HCT116 (cell line): Measurements from ENCODE around the gene COL4A1. TPM values are rescaled to one million over a fixed set of nuclear protein-coding genes. Genes with fewer than 3 reads are reported as not detected.

Experiments used
- ATAC-seq: fragments of 200-7000 bp; cut with Tn5 transposase; 2 replicates; pipeline ENCODE4 v1.9.1; 2020; ENCODE audit warnings: mild to moderate bottlenecking, moderate library complexity
- BruUV-seq: library from RNA; stranded (reverse); fragments of 400-500 nt; replicated peaks from 2 replicates; lab custom pipeline; 2021; lab: Mats Ljungman, UMichigan
- CTCF ChIA-PET: fragments of 300-600 bp; sonication (Branson Sonifier 250); formaldehyde crosslinking; loops from one replicate; lab custom pipeline; 2021; ENCODE audit warnings: antibody characterized with exemption; lab: Charles Lee
- POLR2A ChIA-PET: fragments of 300-600, 350-600 bp; sonication (Branson Sonifier 250); formaldehyde crosslinking; loops from one replicate; lab custom pipeline; 2021; ENCODE audit warnings: antibody characterized with exemption; lab: Charles Lee
- RAD21 ChIA-PET, 2 experiments: fragments of 300-600 bp; sonication (Branson Sonifier 250); formaldehyde crosslinking; loops; one replicate each; lab custom pipeline; 2023; ENCODE audit warnings: low total read pairs in 2 of 2; ENCODE audit not compliant: uncharacterized antibody in 2 of 2, unreplicated experiment in 2 of 2, low non-redundant PET in 1 of 2; lab: Charles Lee
- DNase-seq: peaks from one replicate; pipeline ENCODE4 v3.0.0-alpha.2; 2010; ENCODE audit warnings: low read depth, low spot score
- H2AFZ ChIP-seq: fragments of 200-600 bp; shearing (Covaris generic), sonication (generic); 2 replicates; pipeline ENCODE4 v1.6.1; 2017; ENCODE audit warnings: low read depth, mixed run types, mixed read lengths, antibody characterized with exemption, low read length; ENCODE audit not compliant: poor library complexity, severe bottlenecking
- H3K27ac ChIP-seq: 2 replicates; pipeline ENCODE4 v1.5.1; 2012; ENCODE audit warnings: low read depth, low read length
- H3K27me3 ChIP-seq: fragments of 200-600 bp; sonication (generic); 2 replicates; pipeline ENCODE4 v1.6.1; 2016; ENCODE audit warnings: mixed run types, low read length, mixed read lengths; ENCODE audit not compliant: insufficient read depth
- H3K36me3 ChIP-seq, 2 experiments: fragments of 200-500 bp in 1 of 2; fragments of 200-600 bp in 1 of 2; sonication (Bioruptor generic) in 1 of 2; sonication (generic) in 1 of 2; 2 replicates each; pipeline versions ENCODE4 v1.5.1 to v1.6.1; 2014 to 2016; ENCODE audit warnings: low read length in 2 of 2, inconsistent platforms in 1 of 2, mixed read lengths in 1 of 2, mixed run types in 1 of 2; ENCODE audit not compliant: insufficient read depth in 2 of 2, control insufficient read depth in 1 of 2
- H3K4me1 ChIP-seq, 2 experiments: fragments of 200-600 bp in 1 of 2; sonication (generic) in 1 of 2; 2 replicates each; pipeline versions ENCODE4 v1.5.1 to v1.6.1; 2012 to 2017; ENCODE audit warnings: low read length in 2 of 2, inconsistent platforms in 1 of 2, mild to moderate bottlenecking in 1 of 2, mixed read lengths in 1 of 2, mixed run types in 1 of 2, moderate library complexity in 1 of 2; ENCODE audit not compliant: insufficient read depth in 2 of 2, control insufficient read depth in 1 of 2
- H3K4me2 ChIP-seq: fragments of 200-600 bp; sonication (generic); 2 replicates; pipeline ENCODE4 v1.6.1; 2017; ENCODE audit warnings: mixed run types, low read length, mixed read lengths
- H3K4me3 ChIP-seq, 2 experiments: fragments of 200-600 bp in 1 of 2; sonication (generic) in 1 of 2; replicated peaks in 1 of 2; 2 replicates each; pipeline ENCODE4 v1.5.1; 2011 to 2016; ENCODE audit warnings: low read length in 2 of 2, control low read depth in 1 of 2, low read depth in 1 of 2, mild to moderate bottlenecking in 1 of 2, mixed read lengths in 1 of 2, mixed run types in 1 of 2
- H3K79me2 ChIP-seq: fragments of 200-600 bp; sonication (generic); 2 replicates; pipeline ENCODE4 v1.6.1; 2017; ENCODE audit warnings: mild to moderate bottlenecking, mixed run types, low read length, moderate library complexity, mixed read lengths; ENCODE audit not compliant: insufficient read depth
- H3K9ac ChIP-seq: fragments of 200-600 bp; sonication (generic); 2 replicates; pipeline ENCODE4 v1.6.1; 2016; ENCODE audit warnings: low read length, mixed read lengths
- H3K9me2 ChIP-seq: fragments of 200-600 bp; sonication (generic), shearing (Covaris generic); 2 replicates; pipeline ENCODE4 v1.6.1; 2017; ENCODE audit warnings: mixed run types, mild to moderate bottlenecking, moderate library complexity; ENCODE audit not compliant: insufficient read depth
- H3K9me3 ChIP-seq, 2 experiments: fragments of 200-500 bp in 1 of 2; fragments of 200-600 bp in 1 of 2; sonication (Bioruptor generic) in 1 of 2; sonication (generic) in 1 of 2; 2 replicates each; pipeline ENCODE4 v1.6.1; 2014 to 2017; ENCODE audit warnings: low read length in 2 of 2, mixed read lengths in 2 of 2, inconsistent platforms in 1 of 2, low read depth in 1 of 2, mild to moderate bottlenecking in 1 of 2, mixed run types in 1 of 2, moderate library complexity in 1 of 2; ENCODE audit not compliant: control insufficient read depth in 1 of 2, insufficient read depth in 1 of 2
- H4K20me1 ChIP-seq: fragments of 200-600 bp; sonication (generic), shearing (Covaris generic); 2 replicates; pipeline ENCODE4 v1.6.1; 2017; ENCODE audit warnings: mixed run types, mild to moderate bottlenecking, moderate library complexity; ENCODE audit not compliant: insufficient read depth
- CBX3 ChIP-seq: IDR thresholded peaks from 2 replicates; pipeline ENCODE4 v1.6.1; 2012; ENCODE audit warnings: low read depth
- CEBPB ChIP-seq: IDR thresholded peaks from 2 replicates; pipeline ENCODE4 v1.6.1; 2012; ENCODE audit warnings: low read depth
- EGR1 ChIP-seq: IDR thresholded peaks from 2 replicates; pipeline ENCODE4 v1.6.1; 2012; ENCODE audit warnings: low read depth
- ELF1 ChIP-seq: IDR thresholded peaks from 2 replicates; pipeline ENCODE4 v1.6.1; 2012; ENCODE audit warnings: low read depth, borderline replicate concordance
- EZH2 ChIP-seq: fragments of 200-600 bp; sonication (generic); IDR thresholded peaks from 2 replicates; pipeline ENCODE4 v1.6.1; 2017; ENCODE audit warnings: antibody characterized with exemption, mixed run types
- EZH2phosphoT487 ChIP-seq: fragments of 200-600 bp; IDR thresholded peaks from 2 replicates; pipeline ENCODE4 v1.6.1; 2018; ENCODE audit warnings: antibody characterized with exemption, borderline replicate concordance
- FOSL1 ChIP-seq: IDR thresholded peaks from 2 replicates; pipeline ENCODE4 v1.6.1; 2012; ENCODE audit warnings: low read depth
- JUND ChIP-seq: IDR thresholded peaks from 2 replicates; pipeline ENCODE4 v1.6.1; 2012
- POLR2A ChIP-seq: IDR thresholded peaks from 2 replicates; pipeline ENCODE4 v1.7.0; 2011; ENCODE audit warnings: borderline replicate concordance; ENCODE audit not compliant: insufficient read depth, insufficient read length; ENCODE audit errors: extremely low read depth
- RAD21 ChIP-seq: IDR thresholded peaks from 2 replicates; pipeline ENCODE4 v1.6.1; 2012; ENCODE audit warnings: low read depth, mild to moderate bottlenecking
- SIN3A ChIP-seq: IDR thresholded peaks from 2 replicates; pipeline ENCODE4 v1.6.1; 2012; ENCODE audit warnings: low read depth
- SP1 ChIP-seq: IDR thresholded peaks from 2 replicates; pipeline ENCODE4 v1.6.1; 2012; ENCODE audit warnings: low read depth
- SRF ChIP-seq: IDR thresholded peaks from 2 replicates; pipeline ENCODE4 v1.6.1; 2012; ENCODE audit warnings: low read depth
- YY1 ChIP-seq: IDR thresholded peaks from 2 replicates; pipeline ENCODE4 v1.6.1; 2011; ENCODE audit warnings: low read length, low read depth, moderate library complexity, mild to moderate bottlenecking; ENCODE audit not compliant: insufficient replicate concordance; ENCODE audit errors: extremely low read depth
- ZFX ChIP-seq: fragments of 450-650 bp; IDR thresholded peaks from 2 replicates; pipeline ENCODE4 v1.6.1; 2017
- intact Hi-C: fragments of 100-400 bp; cut with micrococcal nuclease; formaldehyde crosslinking; loops from 2 replicates; pipeline ENCODE4 v1.10.0; 2022
- total RNA-seq: library from RNA; stranded (reverse); gene quantifications from one replicate; pipeline ENCODE4 v1.2.1, GENCODE V29; 2021; ENCODE audit not compliant: unreplicated experiment
- TF ChIP-seq, protein P1 (sequence below): IDR thresholded peaks from 2 replicates; pipeline ENCODE4 v1.6.1; 2012; ENCODE audit warnings: low read depth
- TF ChIP-seq, protein P2 (sequence below): IDR thresholded peaks from 2 replicates; pipeline ENCODE4 v1.6.1; 2012

COL4A1 gene
- total RNA-seq, 1 experiment from 2014 or later, result 0.57 TPM

DNA sequence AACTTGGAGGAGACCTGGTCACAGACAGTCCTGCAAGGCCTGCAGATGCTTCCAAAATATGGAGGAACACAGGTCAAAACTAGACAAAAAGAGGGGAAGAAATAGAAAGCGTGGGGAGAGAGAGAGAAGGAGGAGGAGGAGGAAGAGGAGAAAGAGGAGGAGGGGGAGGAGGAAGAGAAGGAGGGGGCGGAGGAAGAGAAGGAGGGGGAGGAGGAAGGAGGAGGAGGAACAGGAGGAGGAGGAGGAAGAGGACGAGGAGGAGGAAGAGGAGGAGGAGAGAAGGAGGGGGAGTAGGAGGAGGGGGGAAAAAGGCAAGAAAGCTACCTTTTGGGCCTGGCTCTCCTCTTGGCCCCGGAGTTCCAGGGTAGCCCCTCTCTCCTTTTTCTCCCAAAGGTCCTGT is 105.8 kb downstream of the COL4A1 start (continued):
- TF ChIP-seq JUND (no peak), POLR2A (no peak), CBX3 (no peak), SIN3A (no peak), ELF1 (no peak), EZH2 (no peak)

- Histone ChIP-seq H3K9ac (no peak overlapping the region), H3K9me2 (no peaks in the 10 kb centered on the region), H3K4me3 (no peak overlapping the region), H2AFZ (no peak overlapping the region), H3K79me2 (no peaks in the 10 kb centered on the region), H3K9me3 (no peaks in the 10 kb centered on the region), H3K27ac (no peak overlapping the region), H3K27me3 (0 out of 2 replicates have a peak, but pooled peaks cover 4% of the 10 kb centered on the region), H3K36me3 (no peaks in the 10 kb centered on the region), H4K20me1 (no peaks in the 10 kb centered on the region), H3K4me1 (no peaks in the 10 kb centered on the region), H3K4me2 (no peak overlapping the region)
- no TSS peak for BruUV-seq
- ChIA-PET RAD21 (no interaction called here), POLR2A (no interaction called here), CTCF (no interaction called here)
- ATAC-seq (no peak), DNase-seq (no peak)
- intact Hi-C loops, result no loop called here
- TF ChIP-seq SP1 (no peak), CEBPB (no peak), EZH2 (no peak), YY1 (no peak), POLR2A (no peak), RAD21 (no peak), ZFX (no peak), EZH2phosphoT487 (no peak), ELF1 (no peak), SRF (no peak), FOSL1 (no peak), EGR1 (no peak), JUND (no peak)
- TF ChIP-seq, protein P1, sequence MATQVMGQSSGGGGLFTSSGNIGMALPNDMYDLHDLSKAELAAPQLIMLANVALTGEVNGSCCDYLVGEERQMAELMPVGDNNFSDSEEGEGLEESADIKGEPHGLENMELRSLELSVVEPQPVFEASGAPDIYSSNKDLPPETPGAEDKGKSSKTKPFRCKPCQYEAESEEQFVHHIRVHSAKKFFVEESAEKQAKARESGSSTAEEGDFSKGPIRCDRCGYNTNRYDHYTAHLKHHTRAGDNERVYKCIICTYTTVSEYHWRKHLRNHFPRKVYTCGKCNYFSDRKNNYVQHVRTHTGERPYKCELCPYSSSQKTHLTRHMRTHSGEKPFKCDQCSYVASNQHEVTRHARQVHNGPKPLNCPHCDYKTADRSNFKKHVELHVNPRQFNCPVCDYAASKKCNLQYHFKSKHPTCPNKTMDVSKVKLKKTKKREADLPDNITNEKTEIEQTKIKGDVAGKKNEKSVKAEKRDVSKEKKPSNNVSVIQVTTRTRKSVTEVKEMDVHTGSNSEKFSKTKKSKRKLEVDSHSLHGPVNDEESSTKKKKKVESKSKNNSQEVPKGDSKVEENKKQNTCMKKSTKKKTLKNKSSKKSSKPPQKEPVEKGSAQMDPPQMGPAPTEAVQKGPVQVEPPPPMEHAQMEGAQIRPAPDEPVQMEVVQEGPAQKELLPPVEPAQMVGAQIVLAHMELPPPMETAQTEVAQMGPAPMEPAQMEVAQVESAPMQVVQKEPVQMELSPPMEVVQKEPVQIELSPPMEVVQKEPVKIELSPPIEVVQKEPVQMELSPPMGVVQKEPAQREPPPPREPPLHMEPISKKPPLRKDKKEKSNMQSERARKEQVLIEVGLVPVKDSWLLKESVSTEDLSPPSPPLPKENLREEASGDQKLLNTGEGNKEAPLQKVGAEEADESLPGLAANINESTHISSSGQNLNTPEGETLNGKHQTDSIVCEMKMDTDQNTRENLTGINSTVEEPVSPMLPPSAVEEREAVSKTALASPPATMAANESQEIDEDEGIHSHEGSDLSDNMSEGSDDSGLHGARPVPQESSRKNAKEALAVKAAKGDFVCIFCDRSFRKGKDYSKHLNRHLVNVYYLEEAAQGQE, result no peak
- TF ChIP-seq, protein P2, sequence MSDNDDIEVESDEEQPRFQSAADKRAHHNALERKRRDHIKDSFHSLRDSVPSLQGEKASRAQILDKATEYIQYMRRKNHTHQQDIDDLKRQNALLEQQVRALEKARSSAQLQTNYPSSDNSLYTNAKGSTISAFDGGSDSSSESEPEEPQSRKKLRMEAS, result no peak
Observed at GRCh38 chr13:110200276-110200870, 106.6 kb downstream of the COL4A1 start.
